Measurements from ENCODE around the gene AMPD2.

The AMPD2 gene

GRCh38 chr1:109625601-109626560 is 6.2 kb downstream of the AMPD2 start:
- no peak overlapping the region for H3K4me3 ChIP-seq (ENCODE audit: low read length)
- TF ChIP-seq, protein P1, sequence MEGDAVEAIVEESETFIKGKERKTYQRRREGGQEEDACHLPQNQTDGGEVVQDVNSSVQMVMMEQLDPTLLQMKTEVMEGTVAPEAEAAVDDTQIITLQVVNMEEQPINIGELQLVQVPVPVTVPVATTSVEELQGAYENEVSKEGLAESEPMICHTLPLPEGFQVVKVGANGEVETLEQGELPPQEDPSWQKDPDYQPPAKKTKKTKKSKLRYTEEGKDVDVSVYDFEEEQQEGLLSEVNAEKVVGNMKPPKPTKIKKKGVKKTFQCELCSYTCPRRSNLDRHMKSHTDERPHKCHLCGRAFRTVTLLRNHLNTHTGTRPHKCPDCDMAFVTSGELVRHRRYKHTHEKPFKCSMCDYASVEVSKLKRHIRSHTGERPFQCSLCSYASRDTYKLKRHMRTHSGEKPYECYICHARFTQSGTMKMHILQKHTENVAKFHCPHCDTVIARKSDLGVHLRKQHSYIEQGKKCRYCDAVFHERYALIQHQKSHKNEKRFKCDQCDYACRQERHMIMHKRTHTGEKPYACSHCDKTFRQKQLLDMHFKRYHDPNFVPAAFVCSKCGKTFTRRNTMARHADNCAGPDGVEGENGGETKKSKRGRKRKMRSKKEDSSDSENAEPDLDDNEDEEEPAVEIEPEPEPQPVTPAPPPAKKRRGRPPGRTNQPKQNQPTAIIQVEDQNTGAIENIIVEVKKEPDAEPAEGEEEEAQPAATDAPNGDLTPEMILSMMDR (conservative IDR thresholded peaks at IDR 0.05; ENCODE audit: low read depth, low read length): no peak

DNA sequence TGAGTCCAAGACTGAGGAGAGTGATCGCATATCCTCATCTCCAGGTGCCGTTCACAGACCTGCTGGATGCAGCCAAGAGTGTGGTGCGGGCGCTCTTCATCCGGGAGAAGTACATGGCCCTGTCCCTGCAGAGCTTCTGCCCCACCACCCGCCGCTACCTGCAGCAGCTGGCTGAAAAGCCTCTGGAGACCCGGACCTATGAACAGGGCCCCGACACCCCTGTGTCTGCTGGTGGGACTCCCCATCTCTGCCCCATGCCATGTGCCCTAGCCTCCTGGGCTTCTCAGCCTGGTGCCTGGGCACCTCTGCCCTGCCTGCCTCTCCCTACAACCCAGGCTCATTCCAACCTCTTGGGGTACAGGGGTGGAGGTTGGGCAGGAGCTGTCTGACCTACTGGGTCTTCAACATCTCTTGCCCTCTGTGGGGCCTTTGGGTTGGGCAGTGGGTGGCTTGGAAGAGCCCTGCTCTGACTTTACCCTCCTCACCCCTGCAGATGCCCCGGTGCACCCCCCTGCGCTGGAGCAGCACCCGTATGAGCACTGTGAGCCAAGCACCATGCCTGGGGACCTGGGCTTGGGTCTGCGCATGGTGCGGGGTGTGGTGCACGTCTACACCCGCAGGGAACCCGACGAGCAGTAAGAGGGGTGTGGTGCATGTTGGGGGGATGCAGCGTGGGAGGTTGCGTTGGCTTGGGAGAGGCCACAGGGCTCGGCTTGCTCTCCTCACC is 7.2 kb downstream of the AMPD2 start:
- no peak overlapping the region for H3K4me3 ChIP-seq (ENCODE audit: low read length)
- no peak for DNase-seq (ENCODE audit: low read depth)
- TF ChIP-seq, protein P1 (conservative IDR thresholded peaks at IDR 0.05; ENCODE audit: low read depth, low read length): no peak

More at GRCh38 chr1:109625601-109626560, 6.2 kb downstream of the AMPD2 start:
- DNase-seq (ENCODE audit: low read depth): no peak

DNA sequence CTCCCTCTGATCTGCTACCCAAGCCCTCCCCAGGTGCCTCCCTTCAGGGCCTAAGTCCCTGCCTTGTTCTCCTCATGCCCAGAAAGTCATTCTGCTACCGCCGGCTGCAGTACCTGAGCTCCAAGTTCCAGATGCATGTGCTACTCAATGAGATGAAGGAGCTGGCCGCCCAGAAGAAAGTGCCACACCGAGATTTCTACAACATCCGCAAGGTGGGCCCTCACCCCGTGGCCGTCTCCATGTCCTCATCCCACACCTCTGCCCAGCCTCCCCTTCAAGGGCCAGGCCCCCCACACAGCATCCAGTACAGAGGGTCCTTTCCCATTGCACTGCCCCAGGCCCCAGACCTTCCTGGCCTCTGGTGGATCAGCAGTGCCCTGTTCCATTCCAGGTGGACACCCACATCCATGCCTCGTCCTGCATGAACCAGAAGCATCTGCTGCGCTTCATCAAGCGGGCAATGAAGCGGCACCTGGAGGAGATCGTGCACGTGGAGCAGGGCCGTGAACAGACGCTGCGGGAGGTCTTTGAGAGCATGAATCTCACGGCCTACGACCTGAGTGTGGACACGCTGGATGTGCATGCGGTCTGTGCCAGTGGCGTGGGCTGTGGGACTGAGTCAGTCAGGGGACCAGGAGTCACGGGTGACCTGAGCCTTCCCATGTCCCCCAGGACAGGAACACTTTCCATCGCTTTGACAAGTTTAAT is 8.2 kb downstream of the AMPD2 start:
- no peak for DNase-seq (ENCODE audit: low read depth)
- H3K4me3 ChIP-seq (ENCODE audit: low read length): no peak overlapping the region
- TF ChIP-seq, protein P1 (conservative IDR thresholded peaks at IDR 0.05; ENCODE audit: low read depth, low read length): no peak

GRCh38 chr1:109628540-109629321 is 9.1 kb downstream of the AMPD2 start:
- TF ChIP-seq, protein P1 (conservative IDR thresholded peaks at IDR 0.05; ENCODE audit: low read depth, low read length): no peak
- no peak overlapping the region for H3K4me3 ChIP-seq (ENCODE audit: low read length)
- no peak for DNase-seq (ENCODE audit: low read depth)

DNA sequence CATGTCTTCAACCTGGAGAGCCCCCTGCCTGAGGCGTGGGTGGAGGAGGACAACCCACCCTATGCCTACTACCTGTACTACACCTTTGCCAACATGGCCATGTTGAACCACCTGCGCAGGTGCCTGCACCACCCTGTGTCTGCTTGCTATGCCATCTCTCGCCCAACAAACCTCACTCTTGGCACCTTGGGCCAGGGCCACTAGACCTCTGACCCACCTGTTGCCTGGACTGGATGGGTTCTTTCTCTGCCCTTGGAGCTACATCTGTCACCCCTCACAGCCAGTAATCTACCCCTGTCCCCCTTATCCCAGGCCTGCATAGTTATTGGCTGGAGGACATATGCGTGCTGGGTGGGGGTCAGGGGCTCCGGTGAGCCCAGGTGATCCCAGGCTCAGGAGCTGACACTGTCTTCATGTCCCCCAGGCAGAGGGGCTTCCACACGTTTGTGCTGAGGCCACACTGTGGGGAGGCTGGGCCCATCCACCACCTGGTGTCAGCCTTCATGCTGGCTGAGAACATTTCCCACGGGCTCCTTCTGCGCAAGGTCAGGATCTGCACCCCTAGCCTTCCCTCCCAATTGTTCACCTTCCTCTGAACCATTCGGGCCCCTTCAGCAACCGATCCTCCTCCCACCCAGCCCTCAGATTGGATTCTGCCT is 9.9 kb downstream of the AMPD2 start:
- TF ChIP-seq, protein P1 (conservative IDR thresholded peaks at IDR 0.05; ENCODE audit: low read depth, low read length): no peak
- no peak overlapping the region for H3K4me3 ChIP-seq (ENCODE audit: low read length)
- no peak for DNase-seq (ENCODE audit: low read depth)
